GM21737 (cell line): ENCODE results near the gene FRZB.
"Not testable (repeated sequence)": the region's sequence is repeated elsewhere in the genome, so short reads cannot be mapped to it uniquely, and the experiment has no call there.

Source experiments
- ATAC-seq: cut with Tn5 transposase; IDR thresholded peaks from one replicate; pipeline ENCODE4 v1.9.1; 2021; ENCODE audit warnings: mild to moderate bottlenecking, moderate library complexity; ENCODE audit not compliant: unreplicated experiment

The FRZB gene, protein sequence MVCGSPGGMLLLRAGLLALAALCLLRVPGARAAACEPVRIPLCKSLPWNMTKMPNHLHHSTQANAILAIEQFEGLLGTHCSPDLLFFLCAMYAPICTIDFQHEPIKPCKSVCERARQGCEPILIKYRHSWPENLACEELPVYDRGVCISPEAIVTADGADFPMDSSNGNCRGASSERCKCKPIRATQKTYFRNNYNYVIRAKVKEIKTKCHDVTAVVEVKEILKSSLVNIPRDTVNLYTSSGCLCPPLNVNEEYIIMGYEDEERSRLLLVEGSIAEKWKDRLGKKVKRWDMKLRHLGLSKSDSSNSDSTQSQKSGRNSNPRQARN

DNA sequence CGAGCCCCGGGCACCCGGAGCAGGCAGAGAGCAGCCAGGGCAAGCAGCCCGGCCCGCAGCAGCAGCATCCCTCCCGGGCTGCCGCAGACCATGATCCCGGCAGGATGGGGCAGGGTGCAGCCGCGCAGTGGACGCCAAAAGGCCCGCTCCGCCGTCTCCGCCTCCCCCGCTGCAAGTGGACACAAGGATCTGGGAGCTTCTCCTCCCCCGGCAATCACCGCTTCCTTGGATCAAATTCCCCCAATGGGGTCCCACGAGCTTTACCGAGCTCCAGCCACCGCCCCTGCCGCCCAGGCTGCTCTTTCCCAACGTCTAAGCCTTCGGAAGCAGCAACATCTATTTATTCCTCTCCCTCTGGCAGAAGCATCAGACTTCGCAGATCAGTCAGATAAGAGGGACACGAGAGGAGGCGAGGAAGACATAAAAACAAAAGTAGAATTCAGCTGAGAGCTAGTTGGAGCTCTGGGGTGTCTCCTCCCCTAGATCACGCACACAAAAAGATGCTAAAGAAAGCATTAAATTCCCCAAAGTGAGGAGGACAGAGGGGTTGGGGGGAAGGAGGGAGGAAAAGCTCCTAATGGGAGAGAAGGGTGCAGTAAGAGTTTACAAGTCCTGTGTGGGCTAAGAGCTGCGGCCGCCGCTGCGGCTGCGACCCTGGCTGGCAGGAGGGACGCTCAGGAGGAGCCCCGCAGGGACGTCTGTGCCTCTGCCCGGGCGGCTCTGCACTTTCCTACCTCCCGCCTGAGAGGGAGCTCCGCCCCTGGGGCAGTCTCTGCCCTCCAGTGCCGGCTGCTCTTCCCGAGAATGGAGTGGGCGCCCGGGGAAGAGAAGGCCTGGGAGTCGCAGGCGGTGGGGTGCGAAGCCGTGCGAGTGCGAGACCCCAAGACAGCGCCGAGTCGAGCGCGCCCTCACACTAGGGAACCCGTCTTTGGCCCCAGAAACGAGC lies at the start of gene FRZB:
FRZB (minus strand) TSS at position 177 of the 946 bp plus-strand sequence; CDS start at position 92, 85 bp downstream.
- ATAC-seq = no peak

DNA sequence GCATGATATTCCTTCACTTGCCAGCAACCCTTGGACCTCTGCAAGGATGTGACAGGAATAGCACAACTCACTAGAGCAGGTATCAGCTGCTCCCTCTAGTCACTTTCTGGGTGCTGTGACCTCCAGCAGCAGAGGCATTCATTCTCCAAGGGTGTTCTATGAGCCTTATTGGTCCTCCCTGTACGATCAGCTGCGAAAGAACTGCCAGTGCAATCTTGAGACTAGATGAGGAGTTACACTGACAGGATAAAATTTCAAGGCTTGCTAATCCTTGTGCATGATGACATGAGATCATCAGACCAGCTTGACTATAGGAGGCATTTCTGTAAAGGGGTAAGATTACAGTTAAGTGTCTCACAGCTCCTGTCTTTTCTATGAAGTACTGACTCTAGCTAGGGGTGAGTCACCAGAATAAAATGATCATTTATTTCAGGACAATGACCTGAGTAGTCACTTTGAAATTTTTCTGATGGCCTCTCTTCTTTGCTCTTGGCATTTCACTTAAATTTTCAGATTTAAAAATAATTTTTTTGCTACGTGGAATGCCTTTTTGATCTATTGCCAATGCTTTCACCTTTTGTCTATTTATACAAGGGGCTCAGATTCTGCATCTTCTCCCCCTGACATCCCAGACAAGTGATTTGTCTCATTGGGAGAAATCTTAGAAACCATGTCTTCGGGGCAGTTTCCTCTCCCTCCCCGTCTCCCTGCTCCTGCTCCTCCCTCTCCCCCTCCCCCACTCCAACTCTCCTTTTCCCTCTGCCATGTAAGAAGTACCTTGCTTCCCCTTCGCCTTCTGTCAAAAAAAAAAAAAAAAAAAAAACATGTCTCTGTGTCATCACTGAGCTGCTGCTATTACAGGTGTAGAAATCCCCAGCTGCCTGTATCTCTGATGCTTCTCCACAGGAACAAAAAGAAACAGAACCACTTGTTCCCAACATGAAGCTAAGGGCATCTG lies 49.2 kb upstream of the FRZB start:
- no peak for ATAC-seq

DNA sequence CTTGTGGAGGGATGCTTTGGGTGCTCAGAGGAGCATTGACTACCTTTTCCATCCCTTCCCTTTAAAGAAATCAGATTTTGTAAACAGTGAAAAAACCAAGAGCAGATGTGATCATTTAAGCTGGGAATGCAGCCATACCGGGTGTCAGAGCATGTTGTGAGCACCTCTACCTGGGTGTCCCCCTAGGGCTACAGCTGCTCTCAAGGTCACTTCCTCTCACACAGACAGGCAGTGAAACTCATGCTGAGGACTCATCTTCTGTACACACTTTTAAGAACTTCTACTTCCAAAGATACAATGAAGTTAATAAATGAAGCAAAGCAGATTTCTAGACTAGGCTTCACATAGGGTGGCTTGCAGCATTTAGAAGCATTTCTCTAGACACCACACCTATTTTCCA lies 48.4 kb upstream of the FRZB start:
- no peak for ATAC-seq

DNA sequence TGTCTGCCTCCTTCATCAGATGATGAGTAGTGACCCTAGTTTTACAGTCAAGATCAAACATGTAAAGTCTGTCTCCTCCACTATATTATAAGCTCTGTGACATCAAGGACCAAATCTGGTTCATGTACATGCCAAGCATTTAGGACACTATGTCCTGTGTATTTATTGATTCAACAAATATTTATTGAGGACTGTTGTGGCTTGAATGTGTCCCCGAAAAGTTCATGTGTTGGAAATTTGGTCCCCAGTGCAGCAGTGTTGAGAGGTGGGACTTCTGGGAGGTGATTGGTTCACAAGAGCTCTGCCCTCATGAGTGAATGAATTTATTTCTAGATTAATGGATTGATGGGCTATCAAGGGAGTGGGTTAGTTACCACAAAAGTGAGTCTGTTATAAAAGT lies 46.6 kb upstream of the FRZB start:
- ATAC-seq = no peak

DNA sequence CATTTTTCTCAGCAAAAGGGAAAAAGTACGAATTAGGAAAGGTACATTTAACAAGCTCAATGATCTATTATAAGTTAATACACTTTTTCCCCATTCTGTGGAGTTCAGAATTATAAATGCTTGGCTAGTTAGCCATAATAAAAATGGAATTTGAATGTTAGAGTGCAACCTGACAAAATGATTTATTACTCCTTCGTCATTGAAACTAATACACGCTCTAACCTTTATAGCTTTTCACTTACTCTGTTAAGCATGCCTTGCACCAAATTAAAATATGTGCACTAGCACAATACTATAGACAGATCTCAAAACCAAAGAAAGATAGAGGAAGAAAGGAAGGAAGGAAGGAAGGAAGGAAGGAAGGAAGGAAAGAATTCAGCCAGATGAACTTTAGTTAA lies 46.1 kb upstream of the FRZB start:
- ATAC-seq = no peak

DNA sequence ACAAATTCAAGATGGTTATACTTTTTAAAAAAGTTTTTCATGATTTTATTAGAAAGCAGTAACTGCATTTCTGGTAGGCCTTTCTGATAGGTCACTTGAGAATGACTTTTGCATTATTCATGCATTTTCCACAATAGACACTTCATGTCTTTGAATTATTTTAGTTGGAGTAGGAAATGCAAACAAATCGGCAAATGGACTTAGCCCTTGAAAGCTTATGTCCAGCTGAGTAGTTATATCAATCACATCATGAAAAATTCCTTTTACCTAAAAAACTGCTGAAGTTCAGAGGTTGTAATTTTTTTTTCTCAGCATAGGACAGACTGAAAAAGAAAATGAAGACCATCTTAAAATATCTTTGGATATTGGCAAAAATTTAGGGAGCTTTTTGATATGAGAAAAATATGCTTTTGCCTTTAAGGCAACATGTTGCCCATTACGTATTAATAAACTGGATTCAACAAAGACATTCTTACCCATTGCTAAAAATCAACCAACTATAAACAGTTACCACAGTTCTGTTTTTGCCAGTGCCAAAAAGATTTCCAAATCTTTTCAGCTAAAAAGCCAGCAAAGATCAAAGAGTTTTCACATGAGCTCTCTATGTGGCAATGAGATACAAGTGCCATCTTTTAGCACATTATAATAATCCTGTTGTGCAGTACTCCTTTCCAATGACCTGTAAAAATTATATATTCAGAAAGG lies 45.5 kb upstream of the FRZB start:
- ATAC-seq = no peak

DNA sequence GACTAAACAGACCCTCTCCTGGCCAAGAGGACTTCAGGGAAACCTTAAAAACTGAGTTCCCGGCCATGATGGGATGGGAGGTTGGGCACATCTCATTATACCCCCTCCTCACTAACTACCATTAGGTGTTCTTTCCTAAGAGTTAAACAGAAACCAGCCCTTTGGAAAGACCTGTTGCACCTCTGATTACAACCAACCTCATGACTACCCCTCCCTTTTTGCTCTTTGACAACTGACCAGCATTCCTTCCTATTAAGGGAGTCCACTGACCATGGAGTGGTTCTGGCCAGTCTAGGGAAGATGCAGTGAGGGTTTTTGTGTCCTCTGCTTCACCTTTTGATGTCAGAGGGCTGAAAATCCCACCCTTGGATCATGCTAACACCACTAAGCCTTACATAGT lies 44.5 kb upstream of the FRZB start:
- ATAC-seq = no peak

DNA sequence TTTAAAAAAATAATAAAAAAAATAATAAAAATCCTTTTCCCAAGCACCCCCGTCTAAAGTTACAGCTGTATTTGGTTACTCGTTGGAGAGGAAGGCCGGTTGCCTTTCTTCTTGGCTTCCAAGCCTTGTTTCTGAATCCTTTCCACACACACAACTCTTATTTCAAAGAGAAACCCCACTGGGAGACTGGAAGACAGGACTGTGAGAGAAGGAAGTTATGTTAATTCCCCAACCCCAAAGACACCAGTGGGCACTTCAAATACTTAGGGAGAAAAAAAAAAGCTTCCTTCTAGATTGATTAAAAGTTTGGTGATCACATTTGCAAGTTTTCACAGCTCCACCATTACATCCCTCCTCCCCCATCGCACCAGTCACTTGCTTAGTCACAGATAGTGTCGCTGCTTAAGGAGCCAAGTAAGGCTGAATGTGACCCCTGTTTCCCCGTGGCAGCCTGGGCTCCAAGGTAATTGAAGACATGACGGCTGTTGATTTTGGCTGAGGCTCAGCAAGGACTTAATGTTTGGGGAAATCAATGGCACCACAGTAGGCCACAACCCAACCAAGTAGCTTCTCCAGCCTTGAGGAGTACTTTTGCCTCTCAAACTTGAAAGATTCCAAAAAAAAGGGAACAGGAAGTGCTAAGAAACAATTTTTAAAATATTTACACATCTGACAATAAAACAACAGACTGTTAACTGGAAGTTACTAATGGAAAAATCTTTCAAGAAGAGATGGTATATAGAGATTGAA lies 40.8 kb upstream of the FRZB start:
- no peak for ATAC-seq

DNA sequence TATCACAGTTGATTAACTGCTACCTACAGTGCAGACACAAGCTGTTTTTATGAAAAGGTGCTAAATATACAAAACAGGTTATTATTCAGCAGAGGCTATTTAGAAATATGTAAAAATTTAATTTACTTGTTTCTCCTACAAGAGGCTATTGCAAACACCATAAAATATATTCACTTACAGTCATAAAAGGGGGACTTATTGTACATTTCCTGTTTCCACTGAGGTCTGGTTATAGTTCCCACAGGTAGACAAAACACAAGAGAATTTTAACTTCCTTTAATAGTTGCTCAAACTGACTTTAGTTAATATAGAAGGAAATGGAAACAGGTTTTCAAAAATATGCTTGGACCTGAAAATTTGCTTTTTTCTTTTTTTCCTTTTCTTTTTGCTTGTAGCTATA lies 40.0 kb upstream of the FRZB start:
- no peak for ATAC-seq

DNA sequence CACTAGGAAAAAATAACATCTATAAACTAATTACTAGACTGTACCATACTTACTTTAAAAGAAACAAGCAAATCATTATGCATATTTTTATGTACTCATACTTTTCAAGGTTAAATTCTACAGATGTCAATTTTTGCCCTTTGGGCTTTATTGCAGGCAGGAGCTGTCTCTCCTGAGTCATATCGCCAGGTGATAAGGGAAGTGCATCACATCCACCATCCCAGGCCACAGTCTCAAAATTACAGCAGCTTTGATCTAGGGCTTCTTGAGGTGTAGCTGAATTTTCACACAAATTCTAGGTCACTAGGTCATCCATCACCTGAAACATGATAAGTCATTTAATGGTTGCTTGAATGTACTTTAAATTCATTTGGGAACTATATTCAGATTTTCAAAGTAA lies 38.4 kb upstream of the FRZB start:
- no peak for ATAC-seq

DNA sequence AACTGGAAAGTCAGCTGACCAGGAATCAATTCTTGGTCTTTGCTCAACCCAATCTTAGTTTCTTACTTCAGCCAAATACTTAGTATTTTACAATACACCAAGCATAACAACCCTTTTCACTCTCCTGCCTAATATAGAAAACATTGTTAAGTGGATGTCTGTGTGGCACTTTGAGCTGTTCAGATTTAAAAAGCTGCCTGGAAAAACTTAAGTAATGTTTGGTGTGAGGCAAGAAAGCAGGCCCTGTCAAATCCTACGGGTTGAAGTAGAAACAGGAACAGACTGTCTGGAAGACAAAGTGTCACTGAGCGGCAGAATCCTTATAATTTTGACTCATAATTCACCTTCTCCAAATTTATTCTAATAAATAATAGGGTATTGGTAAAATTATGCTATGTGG lies 37.1 kb upstream of the FRZB start:
- ATAC-seq = no peak

DNA sequence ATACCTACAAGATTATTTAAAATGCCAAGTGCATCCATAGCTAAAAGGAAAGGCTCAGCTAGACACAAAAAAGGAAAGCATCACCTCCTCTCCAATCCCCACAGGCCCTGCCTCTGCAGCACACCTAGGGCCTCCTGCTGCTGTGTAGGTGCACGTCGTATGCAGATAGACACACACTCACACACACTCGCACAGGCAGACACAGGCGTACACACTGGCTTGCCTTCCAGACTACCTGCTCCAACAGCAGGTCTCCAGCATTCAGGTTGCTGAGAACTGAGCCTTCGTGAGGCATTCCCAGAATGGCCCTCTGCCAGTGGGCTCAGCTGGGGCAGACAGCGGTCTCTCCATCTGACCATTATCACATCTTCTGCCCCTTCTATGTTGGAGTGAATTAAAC lies 35.3 kb upstream of the FRZB start:
- ATAC-seq = no peak

DNA sequence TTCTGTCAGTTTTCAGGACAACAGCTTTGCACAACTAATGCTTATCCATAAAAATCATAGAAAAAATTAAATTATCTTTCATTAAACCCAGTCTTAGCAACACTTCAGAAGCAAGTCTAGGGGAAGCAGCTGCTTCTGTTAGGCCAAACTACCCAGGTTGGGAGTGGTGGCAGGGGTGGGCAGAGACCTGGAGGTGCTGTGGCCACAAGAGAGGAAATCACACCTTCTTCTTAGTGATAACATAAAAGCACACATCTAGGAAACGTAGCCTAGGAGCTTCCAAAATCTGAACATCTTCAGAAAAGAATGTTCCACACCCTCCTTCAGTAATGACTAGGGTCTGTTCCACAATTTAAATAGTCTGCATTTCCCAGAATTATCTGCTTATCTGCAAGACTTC lies 32.3 kb upstream of the FRZB start:
- no peak for ATAC-seq

DNA sequence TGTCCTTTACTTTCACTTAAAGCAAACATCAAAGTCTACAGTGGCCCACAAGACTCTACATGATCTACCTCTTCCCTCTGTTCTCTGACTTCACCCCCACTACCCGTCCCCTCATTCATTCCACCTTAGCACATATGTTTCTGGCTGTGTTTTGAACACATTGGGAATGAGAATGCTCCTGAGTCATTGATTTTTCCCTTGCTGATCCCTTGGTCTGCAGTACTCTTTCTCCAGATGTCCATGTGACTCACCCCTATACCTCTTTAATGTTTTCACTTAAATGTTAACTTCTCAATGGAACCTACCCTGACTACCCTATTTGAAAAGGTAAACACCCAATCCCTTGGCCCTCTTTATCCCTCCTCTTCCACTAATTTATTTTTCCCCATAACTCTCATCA lies 30.7 kb upstream of the FRZB start:
- no peak for ATAC-seq

DNA sequence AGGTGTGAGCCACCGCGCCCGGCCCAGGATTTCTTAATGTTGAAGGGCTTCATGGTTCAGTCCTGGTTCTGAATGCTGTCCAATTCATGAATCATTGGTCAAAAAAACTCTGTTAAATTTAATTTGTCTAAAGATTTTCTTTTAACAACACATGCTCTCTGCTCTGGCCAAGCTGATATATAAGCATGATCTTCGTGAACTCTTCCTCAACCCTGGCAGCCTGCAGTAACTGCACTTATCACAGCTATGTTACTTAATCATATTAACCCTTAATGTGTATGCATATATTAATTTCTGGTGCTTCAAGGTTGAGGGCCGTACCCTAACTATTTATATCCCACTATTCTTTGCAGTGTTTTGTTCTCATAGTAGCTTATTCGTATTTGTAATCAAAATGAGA lies 29.4 kb upstream of the FRZB start:
- ATAC-seq = no peak

DNA sequence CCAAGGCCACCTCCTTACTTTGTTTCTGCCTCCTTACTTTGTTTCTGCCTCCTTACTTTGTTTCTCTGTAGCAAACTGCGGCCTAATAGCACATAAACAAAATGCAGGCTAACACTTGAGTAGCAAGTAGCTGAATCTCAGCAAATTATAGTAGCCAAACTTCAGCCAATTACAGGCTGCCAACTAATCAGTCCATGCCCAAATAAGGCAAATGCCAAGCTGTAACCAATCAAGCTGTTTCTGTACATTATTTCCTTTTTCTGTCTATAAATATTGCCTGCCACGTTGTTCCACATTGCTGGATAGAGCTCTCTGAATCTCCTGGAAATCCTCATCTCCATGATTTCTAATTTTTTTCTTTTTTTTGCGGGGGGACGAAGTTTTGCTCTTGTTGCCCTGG lies 28.7 kb upstream of the FRZB start:
- ATAC-seq = no peak

DNA sequence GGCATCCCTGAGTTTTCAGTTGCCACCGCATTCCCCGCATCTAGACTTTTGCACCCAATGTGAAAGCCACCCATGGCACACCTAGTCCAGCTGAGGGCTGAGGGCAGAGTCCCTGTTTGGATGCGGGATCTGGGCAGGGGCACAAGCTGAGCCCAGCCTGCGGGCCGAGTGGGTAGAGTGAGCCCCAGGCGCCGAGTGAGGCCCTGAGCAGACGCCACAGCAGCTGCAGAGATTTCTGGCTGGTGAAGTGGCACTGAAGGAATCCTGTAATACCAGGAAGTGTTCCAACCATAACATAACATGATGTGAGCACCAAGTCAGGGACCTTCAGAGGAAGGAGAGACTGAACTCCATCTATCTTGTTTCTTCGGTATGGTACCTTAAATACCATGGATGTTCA lies 27.7 kb upstream of the FRZB start:
- no peak for ATAC-seq

DNA sequence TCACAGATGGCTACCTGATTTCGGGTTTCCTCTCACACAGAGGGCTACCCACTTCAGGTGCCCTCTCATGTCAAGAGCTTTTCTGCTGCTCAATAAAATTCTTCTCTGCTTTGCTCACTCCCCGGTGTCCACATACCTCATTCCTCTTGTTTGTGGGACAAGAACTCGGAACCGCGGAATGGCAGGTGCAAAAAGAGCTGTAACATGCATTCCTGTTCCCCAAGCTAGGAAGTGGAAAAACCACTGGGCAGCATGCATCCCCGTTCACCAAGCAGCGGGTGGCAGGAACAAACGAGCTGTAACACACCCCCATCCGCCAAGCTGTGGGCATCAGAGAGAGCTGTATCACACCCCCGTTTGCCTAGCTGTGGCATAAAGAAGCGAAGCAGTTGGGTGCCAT lies 27.2 kb upstream of the FRZB start:
- no peak for ATAC-seq

DNA sequence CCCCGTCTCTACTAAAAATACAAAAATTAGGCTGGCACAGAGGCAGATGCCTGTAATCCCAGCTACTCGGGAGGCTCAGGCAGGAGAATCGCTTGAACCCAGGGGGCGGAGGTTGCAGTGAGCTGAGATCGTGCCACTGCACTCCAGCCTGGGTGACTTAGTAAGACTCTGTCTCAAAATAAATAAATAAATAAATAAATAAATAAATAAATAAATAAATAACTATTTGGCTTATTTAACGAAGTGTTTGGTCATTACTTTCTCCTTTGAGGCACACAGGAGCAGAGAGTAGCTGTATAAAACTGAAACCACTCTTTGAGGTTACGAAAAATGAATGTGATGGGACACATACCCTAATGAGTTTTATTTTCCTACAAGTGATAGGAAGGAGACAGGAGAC lies 26.6 kb upstream of the FRZB start:
- not testable (repeated sequence) for ATAC-seq

DNA sequence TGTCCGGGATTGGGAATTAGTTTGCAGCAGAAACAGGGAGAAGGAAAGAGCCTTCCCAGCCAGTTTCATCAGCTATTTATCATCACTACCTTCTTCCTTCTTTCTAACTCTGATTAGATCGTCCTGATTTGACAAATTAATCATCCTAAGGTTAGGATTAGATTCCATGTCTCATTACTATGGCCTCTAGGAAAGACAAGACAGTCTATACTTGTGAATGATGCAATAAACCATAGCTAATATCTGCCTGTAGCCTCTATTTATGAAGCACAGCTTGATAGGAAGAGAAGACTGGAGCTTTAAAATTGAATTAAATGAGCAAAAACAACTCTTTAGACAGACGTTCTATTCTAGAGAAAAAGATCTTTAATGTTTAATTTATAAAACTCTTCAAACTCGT lies 25.2 kb upstream of the FRZB start:
- no peak for ATAC-seq
